Stimulated activated CD4-positive, alpha-beta T cell treated with anti-CD3 and anti-CD28 coated beads, Interleukin-4, amount 100 ng/mL, for 4 hours (primary cell): ENCODE measurements around the gene MIF.
A peak's percentile ranks its signal among the peaks of the same experiment; 100 is the strongest.
"Not testable (repeated sequence)": the region's sequence is repeated elsewhere in the genome, so short reads cannot be mapped to it uniquely, and the experiment has no call there.

ENCODE experiments used
- DNase-seq, 2 experiments: peaks; one replicate each; pipeline ENCODE4 v3.0.0-alpha.2; 2020

The MIF gene

GRCh38 chr22:23877566-23877965 is 16.6 kb upstream of the MIF start:
- no peak for DNase-seq

GRCh38 chr22:23878219-23878618 is 16.0 kb upstream of the MIF start:
- DNase-seq: no peak

DNA sequence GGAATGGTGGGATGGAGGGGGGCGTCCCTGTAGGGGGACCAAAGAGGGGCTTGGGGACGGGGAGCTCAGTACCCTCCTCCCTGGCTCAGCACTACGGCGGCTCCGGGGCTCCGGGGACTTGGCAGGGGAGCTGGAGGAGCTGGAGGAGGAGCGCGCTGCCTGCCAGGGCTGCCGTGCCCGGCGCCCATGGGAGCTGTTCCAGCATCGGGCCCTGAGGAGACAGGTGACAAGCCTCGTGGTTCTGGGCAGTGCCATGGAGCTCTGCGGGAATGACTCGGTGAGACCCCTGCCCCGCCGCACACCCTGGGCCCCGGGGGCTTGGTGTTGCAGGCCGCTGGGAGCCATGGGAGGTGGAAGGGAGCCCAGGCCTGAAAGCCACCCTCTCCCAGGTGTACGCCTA is 11.8 kb upstream of the MIF start:
- no peak for DNase-seq

DNA sequence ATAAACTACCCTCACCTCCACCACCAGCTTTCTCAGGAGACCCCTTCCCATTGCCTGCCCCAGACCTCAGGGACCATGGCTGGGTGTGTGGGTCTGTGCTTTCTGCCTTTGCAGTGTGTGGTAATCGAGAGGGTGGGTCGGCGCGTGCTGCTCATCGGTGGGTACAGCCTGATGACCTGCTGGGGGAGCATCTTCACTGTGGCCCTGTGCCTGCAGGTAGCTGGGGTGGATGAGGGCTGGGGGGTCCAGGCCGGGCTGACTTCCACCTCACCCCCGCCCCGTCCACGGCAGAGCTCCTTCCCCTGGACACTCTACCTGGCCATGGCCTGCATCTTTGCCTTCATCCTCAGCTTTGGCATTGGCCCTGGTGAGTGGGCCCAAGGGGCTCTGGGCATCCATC is 10.5 kb upstream of the MIF start:
- no peak for DNase-seq

GRCh38 chr22:23884140-23884539 is 10.0 kb upstream of the MIF start:
- no peak for DNase-seq

GRCh38 chr22:23888615-23889401 is 5.4 kb upstream of the MIF start:
- no peak for DNase-seq

GRCh38 chr22:23889620-23890019 is 4.6 kb upstream of the MIF start:
- no peak for DNase-seq

- DNase-seq: no peak
Measured at GRCh38 chr22:23891726-23892125, 2.5 kb upstream of the MIF start.

GRCh38 chr22:23892130-23892529 is 2.1 kb upstream of the MIF start:
- no peak for DNase-seq

DNA sequence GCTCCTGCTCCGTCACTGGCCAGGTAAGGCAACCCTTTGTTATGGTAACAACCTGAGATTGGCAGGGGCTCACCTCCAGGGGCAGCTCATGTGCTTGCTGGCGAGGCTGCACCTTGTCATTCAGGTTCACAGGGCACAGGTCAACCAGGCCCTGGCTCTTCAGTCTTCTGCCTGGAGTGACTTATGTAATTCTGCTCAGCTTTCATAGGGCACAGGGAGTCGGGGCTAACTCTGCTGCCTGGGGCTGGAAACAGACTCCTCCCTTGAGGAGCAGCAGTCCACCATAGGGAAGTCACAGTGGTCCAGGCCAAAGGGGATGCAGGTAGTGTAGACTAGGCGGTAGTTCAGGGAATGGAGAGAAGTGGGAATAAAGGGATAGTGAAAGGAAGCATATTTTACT is 1.5 kb upstream of the MIF start:
- no peak for DNase-seq

DNA sequence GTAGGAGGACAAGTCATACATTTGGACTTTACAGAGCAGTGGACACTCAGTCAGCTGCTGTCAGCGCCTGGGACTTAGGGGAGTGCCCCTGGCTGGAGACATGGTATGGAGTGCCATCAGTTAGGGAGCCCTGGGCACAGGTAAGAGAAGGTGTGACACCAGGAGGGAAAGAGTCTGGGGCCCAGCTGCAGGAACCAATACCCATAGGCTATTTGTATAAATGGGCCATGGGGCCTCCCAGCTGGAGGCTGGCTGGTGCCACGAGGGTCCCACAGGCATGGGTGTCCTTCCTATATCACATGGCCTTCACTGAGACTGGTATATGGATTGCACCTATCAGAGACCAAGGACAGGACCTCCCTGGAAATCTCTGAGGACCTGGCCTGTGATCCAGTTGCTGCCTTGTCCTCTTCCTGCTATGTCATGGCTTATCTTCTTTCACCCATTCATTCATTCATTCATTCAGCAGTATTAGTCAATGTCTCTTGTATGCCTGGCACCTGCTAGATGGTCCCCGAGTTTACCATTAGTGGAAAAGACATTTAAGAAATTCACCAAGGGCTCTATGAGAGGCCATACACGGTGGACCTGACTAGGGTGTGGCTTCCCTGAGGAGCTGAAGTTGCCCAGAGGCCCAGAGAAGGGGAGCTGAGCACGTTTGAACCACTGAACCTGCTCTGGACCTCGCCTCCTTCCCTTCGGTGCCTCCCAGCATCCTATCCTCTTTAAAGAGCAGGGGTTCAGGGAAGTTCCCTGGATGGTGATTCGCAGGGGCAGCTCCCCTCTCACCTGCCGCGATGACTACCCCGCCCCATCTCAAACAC is 850 bp upstream of the MIF start:
- DNase-seq: no peak

GRCh38 chr22:23894710-23895598 is 771 bp downstream of the MIF start:
- peak; percentile 65 to 67 for DNase-seq

GRCh38 chr22:23895599-23896144 is 1.5 kb downstream of the MIF start:
- no peak for DNase-seq

- DNase-seq: no peak
Measured at GRCh38 chr22:23896166-23896522, 2.0 kb downstream of the MIF start.

DNA sequence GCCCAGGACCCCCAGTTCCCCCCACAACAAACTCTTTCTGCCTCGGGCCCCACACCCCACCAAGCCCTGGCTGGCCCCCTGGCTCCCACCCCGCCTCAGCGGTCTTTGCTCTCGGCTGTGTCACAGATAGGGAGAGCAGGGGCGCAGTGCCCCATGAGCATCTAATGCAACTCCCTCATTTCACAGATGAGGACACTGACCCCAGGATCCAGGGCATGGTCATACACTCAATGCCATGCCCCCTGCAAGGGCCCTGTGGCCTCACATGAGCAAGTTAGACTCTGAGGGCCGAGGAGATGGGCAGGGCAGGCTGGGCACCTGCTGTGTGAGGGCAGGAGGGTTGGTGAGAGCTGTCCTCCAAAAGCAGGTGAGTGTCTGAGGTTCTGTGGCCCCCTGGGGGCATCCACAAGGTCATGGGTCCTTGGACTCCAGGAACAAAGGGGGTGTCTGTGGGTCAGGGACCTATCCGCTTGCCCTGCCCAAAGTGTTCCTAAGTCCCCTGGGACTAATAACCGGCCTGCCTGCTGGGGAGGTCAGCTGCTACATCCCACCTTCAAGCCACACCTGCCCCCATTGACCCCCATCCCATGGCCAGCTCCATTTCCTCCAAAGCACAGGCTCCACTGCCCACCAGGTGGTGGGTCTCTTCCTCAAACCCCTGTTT is 2.5 kb downstream of the MIF start:
- DNase-seq: no peak

DNA sequence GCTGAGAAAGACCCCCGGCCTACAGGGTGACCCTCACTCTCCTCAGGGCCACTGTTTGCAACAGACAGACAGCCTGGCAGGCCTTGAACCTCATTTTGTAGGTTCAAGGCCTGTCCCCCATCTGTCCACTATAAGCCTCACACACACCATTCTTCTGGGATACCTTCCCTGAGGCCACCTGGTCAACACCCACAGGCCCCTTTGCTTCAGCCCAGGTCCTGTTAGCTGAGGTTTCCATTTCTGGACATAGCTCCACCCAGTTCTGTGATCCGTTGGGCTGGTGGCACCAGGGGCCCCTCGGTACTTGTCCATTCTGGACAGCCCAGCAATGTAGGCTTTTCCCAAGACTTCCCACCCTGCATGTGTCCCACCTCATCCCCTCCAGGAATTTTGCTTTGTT is 3.1 kb downstream of the MIF start:
- DNase-seq: no peak

DNA sequence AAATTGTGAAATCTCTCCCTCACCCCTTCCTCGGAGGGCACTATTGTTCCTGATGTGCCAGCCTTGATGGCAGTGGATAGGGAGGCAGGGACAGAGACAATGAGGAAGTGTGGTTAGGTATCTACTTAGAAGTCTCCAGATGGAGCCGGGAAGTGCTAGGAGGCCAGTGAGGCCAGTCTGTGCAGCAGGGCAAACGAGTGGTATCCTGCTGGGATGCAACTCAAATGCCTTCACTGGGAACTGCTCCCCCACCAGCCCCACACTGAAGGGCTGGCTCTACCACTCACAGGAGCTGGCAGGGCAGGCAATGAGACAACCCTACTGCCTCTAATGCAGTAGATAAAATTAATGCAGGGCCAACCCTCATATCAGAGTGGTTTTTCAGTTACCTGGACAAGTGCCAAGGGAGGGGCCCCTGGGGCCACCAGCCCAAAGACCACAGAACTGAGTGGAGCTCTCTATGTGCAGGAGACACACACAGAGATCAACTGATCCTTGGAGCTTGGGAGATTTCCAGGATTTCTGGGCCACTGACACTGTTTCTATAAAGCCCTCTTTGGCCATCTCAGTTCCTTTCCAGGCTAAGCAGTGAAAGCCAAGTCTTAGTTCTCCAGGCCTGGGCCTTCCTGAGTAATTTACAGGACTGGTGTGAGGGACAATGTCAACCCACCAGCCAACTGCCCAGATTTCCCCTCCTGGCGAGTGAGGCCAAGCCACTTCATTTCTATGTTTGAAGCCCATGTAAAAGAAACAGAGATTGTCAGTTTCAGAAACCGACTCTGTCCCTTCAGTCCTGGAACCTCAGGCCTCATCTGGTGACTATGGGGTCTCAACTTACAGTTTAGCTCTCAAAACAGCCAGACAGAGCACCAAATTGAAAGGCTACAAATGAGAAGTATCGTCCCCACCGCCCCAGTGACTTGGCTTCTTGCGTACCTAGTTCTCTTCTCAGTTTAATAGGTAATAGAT is 4.1 kb downstream of the MIF start:
- no peak for DNase-seq

GRCh38 chr22:23899042-23899745 is 5.0 kb downstream of the MIF start:
- no peak for DNase-seq

GRCh38 chr22:23900227-23900626 is 6.0 kb downstream of the MIF start:
- DNase-seq: not testable (repeated sequence)

GRCh38 chr22:23901600-23901999 is 7.4 kb downstream of the MIF start:
- no peak for DNase-seq
